Keratinocyte (primary cell): ENCODE data around the gene S100A1. TPM values are rescaled to one million over a fixed set of nuclear protein-coding genes. Genes with fewer than 3 reads are reported as not detected.

ENCODE experiments used
- DNase-seq: peaks from one replicate; pipeline ENCODE4 v3.0.0-alpha.2; 2011; ENCODE audit warnings: low read depth, missing footprints, low spot score
- FAIRE-seq: peaks from 2 replicates; lab custom pipeline; 2011; peaks lifted over from hg19 to GRCh38; lab: Jason Lieb, UNC
- H2AFZ ChIP-seq: 2 replicates; pipeline ENCODE4 v1.6.0; 2012; ENCODE audit warnings: low read length, control low read depth, inconsistent platforms; ENCODE audit not compliant: control insufficient read depth
- H3K27ac ChIP-seq: 2 replicates; pipeline ENCODE4 v1.5.1; 2011; ENCODE audit warnings: low read length; ENCODE audit not compliant: control insufficient read depth, insufficient read depth
- H3K27me3 ChIP-seq: 3 replicates; pipeline ENCODE4 v1.6.0; 2011; ENCODE audit warnings: low read length; ENCODE audit not compliant: control insufficient read depth, insufficient read depth; ENCODE audit errors: extremely low read depth
- H3K36me3 ChIP-seq, 2 experiments: 2 replicates in 1 of 2; 3 replicates in 1 of 2; pipeline ENCODE4 v1.5.1; 2011; ENCODE audit warnings: low read length in 2 of 2, mild to moderate bottlenecking in 1 of 2; ENCODE audit not compliant: control insufficient read depth in 2 of 2, insufficient read depth in 2 of 2; ENCODE audit errors: extremely low read depth in 1 of 2
- H3K4me1 ChIP-seq: 3 replicates; pipeline ENCODE4 v1.5.1; 2011; ENCODE audit warnings: low read length; ENCODE audit not compliant: control insufficient read depth, insufficient read depth; ENCODE audit errors: extremely low read depth
- H3K4me2 ChIP-seq: 3 replicates; pipeline ENCODE4 v1.6.0; 2011; ENCODE audit warnings: low read depth, low read length; ENCODE audit not compliant: control insufficient read depth, insufficient read depth; ENCODE audit errors: extremely low read depth
- H3K4me3 ChIP-seq, 3 experiments: fragments of 200-600 bp in 1 of 3; sonication (generic) in 1 of 3; 2 replicates in 2 of 3; 3 replicates in 1 of 3; pipeline ENCODE4 v1.5.1; 2011 to 2016; ENCODE audit warnings: low read length in 3 of 3, mild to moderate bottlenecking in 3 of 3, control low read depth in 2 of 3, inconsistent platforms in 1 of 3, low read depth in 1 of 3, mixed read lengths in 1 of 3, mixed run types in 1 of 3, moderate library complexity in 1 of 3; ENCODE audit not compliant: control insufficient read depth in 2 of 3, insufficient read depth in 2 of 3; ENCODE audit errors: extremely low read depth in 1 of 3
- H3K79me2 ChIP-seq: 2 replicates; pipeline ENCODE4 v1.6.0; 2012; ENCODE audit warnings: low read length; ENCODE audit not compliant: control insufficient read depth, insufficient read depth
- H3K9ac ChIP-seq: 3 replicates; pipeline ENCODE4 v1.6.0; 2011; ENCODE audit warnings: low read length; ENCODE audit not compliant: control insufficient read depth, insufficient read depth; ENCODE audit errors: extremely low read depth
- H3K9me1 ChIP-seq: 3 replicates; pipeline ENCODE4 v1.6.0; 2011; ENCODE audit warnings: low read length; ENCODE audit not compliant: control insufficient read depth, insufficient read depth; ENCODE audit errors: extremely low read depth
- H3K9me3 ChIP-seq: 2 replicates; pipeline ENCODE4 v1.5.1; 2012; ENCODE audit warnings: low read depth, low read length; ENCODE audit not compliant: control insufficient read depth
- H4K20me1 ChIP-seq: 3 replicates; pipeline ENCODE4 v1.6.0; 2011; ENCODE audit warnings: low read length; ENCODE audit not compliant: control insufficient read depth, insufficient read depth; ENCODE audit errors: extremely low read depth
- EZH2 ChIP-seq: IDR thresholded peaks from one replicate; pipeline ENCODE4 v1.6.1; 2012; ENCODE audit warnings: inconsistent platforms, mild to moderate bottlenecking, low read length, moderate library complexity
- dilution Hi-C: fragments of 300-500 bp; cut with MboI; formaldehyde crosslinking; loops from one replicate; pipeline ENCODE4 v1.7.0; 2020; ENCODE audit warnings: low sequenced_read_pairs; ENCODE audit not compliant: extremely low pct_ligation_motif_present
- polyA plus RNA-seq, 5 experiments: library from polyadenylated mRNA; depleted of rRNA in 3 of 5; stranded (reverse) in 3 of 5; stranded (forward) in 1 of 5; unstranded in 1 of 5; fragments of >200 nt; gene quantifications; 1 replicate in 1 of 5; 2 replicates in 3 of 5; 3 replicates in 1 of 5; pipeline versions ENCODE4 v1.2.1 to v1.2.3, GENCODE V29; 2011 to 2012; ENCODE audit warnings: missing spikeins in 2 of 5, low read depth in 1 of 5, low replicate concordance in 1 of 5
- TF ChIP-seq, protein P1 (sequence below), 3 experiments: IDR thresholded peaks in 1 of 3; conservative IDR thresholded peaks in 1 of 3; optimal IDR thresholded peaks in 1 of 3; 2 replicates in 2 of 3; 3 replicates in 1 of 3; pipeline versions ENCODE3 to v1.5.1; 2011; ENCODE audit warnings: low read length in 3 of 3, mild to moderate bottlenecking in 3 of 3, moderate library complexity in 2 of 3, control low read depth in 1 of 3, inconsistent platforms in 1 of 3; ENCODE audit not compliant: insufficient read depth in 2 of 3; ENCODE audit errors: extremely low read depth in 1 of 3

The S100A1 gene
- polyA plus RNA-seq, 1 donor (not counting 4 experiments of a cell fraction or from before 2014, with no cell fraction given): 0.12 TPM

DNA sequence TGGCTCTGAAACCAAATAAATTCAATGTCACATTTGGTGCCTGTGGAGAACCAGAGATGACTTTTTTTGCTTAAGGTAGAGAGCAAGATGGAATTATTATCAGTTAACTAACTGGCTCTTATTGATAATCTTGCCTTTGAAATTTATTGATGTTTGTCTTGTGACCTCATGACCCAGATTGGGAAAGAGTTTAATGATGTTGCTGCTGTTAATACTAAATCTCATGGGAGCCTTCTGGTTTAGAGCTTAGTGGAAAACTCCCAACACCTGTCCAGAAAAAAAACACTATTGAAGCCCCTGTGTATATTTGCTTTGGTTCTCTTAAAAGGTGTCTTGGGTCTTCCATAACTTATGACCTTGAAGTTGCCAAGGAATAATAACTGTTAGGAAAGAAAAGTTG lies 15.6 kb downstream of the S100A1 start:
- Histone ChIP-seq H3K27ac (no peak overlapping the region), H3K79me2 (peaks cover 20% of the 10 kb centered on the region)
- dilution Hi-C loops: no loop called here

DNA sequence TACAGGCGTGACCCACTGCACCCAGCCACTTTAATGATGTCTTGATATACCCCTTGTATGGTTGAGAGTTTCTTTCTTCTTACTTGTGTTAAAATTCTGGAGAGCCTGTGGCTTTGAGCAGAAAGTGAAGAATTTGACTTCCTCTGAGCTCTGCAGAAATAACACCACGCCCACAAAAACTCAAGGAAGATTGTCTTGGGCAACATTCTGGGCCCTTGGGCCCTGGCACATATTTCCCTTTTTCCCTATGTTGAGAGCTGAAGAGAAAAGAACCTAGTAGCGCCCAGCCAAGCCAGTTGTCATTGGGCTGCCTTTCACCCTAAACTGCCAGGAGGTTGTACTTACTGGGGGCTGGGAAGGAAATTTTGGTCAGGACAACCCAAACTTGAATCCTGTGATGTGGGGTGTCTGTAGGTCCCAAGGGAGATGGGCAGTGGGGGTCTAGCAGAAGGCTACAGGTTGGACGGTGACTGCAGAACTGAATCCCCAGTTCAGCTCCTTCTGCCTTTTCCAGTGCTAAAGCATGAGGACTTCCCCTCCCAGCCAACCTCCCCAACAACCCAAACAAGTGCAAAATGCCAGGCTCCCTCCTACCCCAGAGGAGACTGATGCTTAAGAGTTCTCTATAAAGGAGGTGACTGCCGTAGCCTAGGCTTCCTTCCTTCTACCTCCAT lies 18.6 kb downstream of the S100A1 start:
- Histone ChIP-seq H3K36me3 (peaks cover 18 to 33% of the 10 kb centered on the region in 2 experiments), H4K20me1 (peaks cover under 1% of the 10 kb centered on the region), H3K4me2 (no peak overlapping the region), H3K4me3 (no peak overlapping the region), H3K9me1 (no peaks in the 10 kb centered on the region), H3K9me3 (no peaks in the 10 kb centered on the region), H3K9ac (no peak overlapping the region), H3K27me3 (no peaks in the 10 kb centered on the region), H3K27ac (no peak overlapping the region), H2AFZ (no peak overlapping the region), H3K79me2 (peaks cover 6% of the 10 kb centered on the region), H3K4me1 (no peaks in the 10 kb centered on the region)
- TF ChIP-seq, protein P1, sequence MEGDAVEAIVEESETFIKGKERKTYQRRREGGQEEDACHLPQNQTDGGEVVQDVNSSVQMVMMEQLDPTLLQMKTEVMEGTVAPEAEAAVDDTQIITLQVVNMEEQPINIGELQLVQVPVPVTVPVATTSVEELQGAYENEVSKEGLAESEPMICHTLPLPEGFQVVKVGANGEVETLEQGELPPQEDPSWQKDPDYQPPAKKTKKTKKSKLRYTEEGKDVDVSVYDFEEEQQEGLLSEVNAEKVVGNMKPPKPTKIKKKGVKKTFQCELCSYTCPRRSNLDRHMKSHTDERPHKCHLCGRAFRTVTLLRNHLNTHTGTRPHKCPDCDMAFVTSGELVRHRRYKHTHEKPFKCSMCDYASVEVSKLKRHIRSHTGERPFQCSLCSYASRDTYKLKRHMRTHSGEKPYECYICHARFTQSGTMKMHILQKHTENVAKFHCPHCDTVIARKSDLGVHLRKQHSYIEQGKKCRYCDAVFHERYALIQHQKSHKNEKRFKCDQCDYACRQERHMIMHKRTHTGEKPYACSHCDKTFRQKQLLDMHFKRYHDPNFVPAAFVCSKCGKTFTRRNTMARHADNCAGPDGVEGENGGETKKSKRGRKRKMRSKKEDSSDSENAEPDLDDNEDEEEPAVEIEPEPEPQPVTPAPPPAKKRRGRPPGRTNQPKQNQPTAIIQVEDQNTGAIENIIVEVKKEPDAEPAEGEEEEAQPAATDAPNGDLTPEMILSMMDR (optimal IDR thresholded peaks at IDR 0.05 in 1 of 3, IDR thresholded peaks at IDR 0.05 in 1 of 3, conservative IDR thresholded peaks at IDR 0.05 in 1 of 3; ENCODE audit: extremely low read depth in 1 of 3, insufficient read depth in 2 of 3, low read length in 3 of 3): no peak
- TF ChIP-seq EZH2: no peak
- FAIRE-seq (no peak), DNase-seq (no peak)
- dilution Hi-C loops: no loop called here

More for the DNA sequence above, 15.6 kb downstream of the S100A1 start:
- DNase-seq: no peak
- FAIRE-seq: no peak
- Histone ChIP-seq H3K4me1 (no peaks in the 10 kb centered on the region), H4K20me1 (peaks cover 6% of the 10 kb centered on the region), H2AFZ (no peak overlapping the region), H3K9ac (no peak overlapping the region), H3K4me3 (no peak overlapping the region), H3K9me1 (no peaks in the 10 kb centered on the region), H3K36me3 (peaks cover 30 to 57% of the 10 kb centered on the region in 2 experiments), H3K9me3 (no peaks in the 10 kb centered on the region), H3K4me2 (no peak overlapping the region), H3K27me3 (no peaks in the 10 kb centered on the region)
- no peak for TF ChIP-seq EZH2
- TF ChIP-seq, protein P1 (optimal IDR thresholded peaks at IDR 0.05 in 1 of 3, IDR thresholded peaks at IDR 0.05 in 1 of 3, conservative IDR thresholded peaks at IDR 0.05 in 1 of 3; ENCODE audit: extremely low read depth in 1 of 3, insufficient read depth in 2 of 3, low read length in 3 of 3): no peak
